Neural progenitor cell (in vitro differentiated cells): Measurements from ENCODE around the gene ATOH7. TPM values are rescaled to one million over a fixed set of nuclear protein-coding genes. Genes with fewer than 3 reads are reported as not detected.

Experiments
- DNase-seq: peaks from one replicate; pipeline ENCODE4 v3.0.0-alpha.2; 2016; ENCODE audit warnings: low spot score
- H2AFZ ChIP-seq: fragments of 200-600 bp; sonication (generic); replicated peaks from 2 replicates; pipeline ENCODE4 v1.6.1; 2016; ENCODE audit warnings: antibody characterized with exemption
- H3F3A ChIP-seq: fragments of 200-600 bp; sonication (generic); 2 replicates; pipeline ENCODE4 v1.6.1; 2016; ENCODE audit warnings: antibody characterized with exemption, low read depth
- H3K27ac ChIP-seq: fragments of 200-600 bp; sonication (generic); 2 replicates; pipeline ENCODE4 v1.5.1; 2016; ENCODE audit warnings: mild to moderate bottlenecking
- H3K27me3 ChIP-seq: fragments of 200-600 bp; sonication (generic); 2 replicates; pipeline ENCODE4 v1.6.1; 2016; ENCODE audit warnings: mild to moderate bottlenecking, moderate library complexity
- H3K36me3 ChIP-seq: fragments of 200-600 bp; sonication (generic); 2 replicates; pipeline ENCODE4 v1.5.1; 2016
- H3K4me1 ChIP-seq: fragments of 200-600 bp; sonication (generic); 2 replicates; pipeline ENCODE4 v1.6.1; 2016; ENCODE audit warnings: mixed run types
- H3K4me2 ChIP-seq: fragments of 200-600 bp; sonication (generic); 2 replicates; pipeline ENCODE4 v1.6.1; 2016
- H3K4me3 ChIP-seq: fragments of 200-600 bp; sonication (generic); 2 replicates; pipeline ENCODE4 v1.5.1; 2016
- H3K79me2 ChIP-seq: fragments of 200-600 bp; sonication (generic); 2 replicates; pipeline ENCODE4 v1.6.1; 2016; ENCODE audit warnings: low read depth
- H3K9ac ChIP-seq: fragments of 200-600 bp; sonication (generic); 2 replicates; pipeline ENCODE4 v1.6.1; 2016
- H3K9me3 ChIP-seq: fragments of 200-600 bp; sonication (generic); 2 replicates; pipeline ENCODE4 v1.5.1; 2016; ENCODE audit warnings: low read depth
- H4K20me1 ChIP-seq: fragments of 200-600 bp; sonication (generic); 2 replicates; pipeline ENCODE4 v1.6.1; 2016; ENCODE audit warnings: low read depth
- H3K27ac Mint-ChIP-seq: 3 replicates; pipeline ENCODE4 v1.8.0; 2021; ENCODE audit warnings: mixed read lengths
- H3K27me3 Mint-ChIP-seq: 2 replicates; pipeline ENCODE4 v1.8.0; 2022; ENCODE audit warnings: low read depth, mild to moderate bottlenecking, inconsistent platforms, moderate library complexity, mixed read lengths; ENCODE audit not compliant: insufficient read depth
- H3K36me3 Mint-ChIP-seq: 3 replicates; pipeline ENCODE4 v1.8.0; 2021; ENCODE audit warnings: mixed read lengths
- H3K4me1 Mint-ChIP-seq: 3 replicates; pipeline ENCODE4 v1.8.0; 2021; ENCODE audit warnings: mixed read lengths
- H3K4me3 Mint-ChIP-seq: 3 replicates; pipeline ENCODE4 v1.8.0; 2021; ENCODE audit warnings: mild to moderate bottlenecking, moderate library complexity, mixed read lengths
- H3K9me3 Mint-ChIP-seq: 3 replicates; pipeline ENCODE4 v1.8.0; 2020; ENCODE audit warnings: mixed read lengths
- CTCF ChIP-seq: fragments of 200-600 bp; sonication (generic); IDR thresholded peaks from 2 replicates; pipeline ENCODE4 v1.5.1; 2017; ENCODE audit warnings: antibody characterized with exemption, mild to moderate bottlenecking
- EZH2 ChIP-seq: fragments of 200-600 bp; sonication (generic); IDR thresholded peaks from 2 replicates; pipeline ENCODE4 v1.6.1; 2017; ENCODE audit warnings: antibody characterized with exemption, mild to moderate bottlenecking, moderate library complexity
- EZH2phosphoT487 ChIP-seq: fragments of 200-600 bp; sonication (generic); IDR thresholded peaks from 2 replicates; pipeline ENCODE4 v1.6.1; 2017; ENCODE audit warnings: antibody characterized with exemption
- total RNA-seq: library from RNA; depleted of rRNA; stranded (reverse); fragments of >200 nt; gene quantifications from 2 replicates; pipeline ENCODE4 v1.2.3, GENCODE V29; 2015; ENCODE audit warnings: low replicate concordance

ATOH7 gene
- total RNA-seq, 1 donor from 2014 or later, result not detected

- no peaks in the 10 kb centered on the region for H3K9me3 ChIP-seq
- no peaks in the 10 kb centered on the region for H4K20me1 ChIP-seq
- no peaks in the 10 kb centered on the region for H3K36me3 ChIP-seq
- no peak for DNase-seq
- H3K4me2 ChIP-seq, result no peak overlapping the region
- H3K9ac ChIP-seq, result no peak overlapping the region
- peaks cover 20% of the 10 kb centered on the region for H3K4me1 Mint-ChIP-seq
- no peak overlapping the region for H2AFZ ChIP-seq
- H3F3A ChIP-seq, result peaks cover 18% of the 10 kb centered on the region
- no peaks in the 10 kb centered on the region for H3K79me2 ChIP-seq
- TF ChIP-seq CTCF (no peak), EZH2phosphoT487 (no peak), EZH2 (no peak)
- H3K4me1 ChIP-seq, result peaks cover 15% of the 10 kb centered on the region
- H3K4me3 Mint-ChIP-seq, result no peak overlapping the region
- H3K27ac ChIP-seq, result no peak overlapping the region
- no peak overlapping the region for H3K4me3 ChIP-seq
- peaks cover 39% of the 10 kb centered on the region for H3K27me3 ChIP-seq
- no peak overlapping the region for H3K27ac Mint-ChIP-seq
- H3K9me3 Mint-ChIP-seq, result no peaks in the 10 kb centered on the region
- H3K36me3 Mint-ChIP-seq, result no peaks in the 10 kb centered on the region
- H3K27me3 Mint-ChIP-seq, result peaks cover 7% of the 10 kb centered on the region
Measured at GRCh38 chr10:68235111-68235510, 3.2 kb upstream of the ATOH7 start.

- no peaks in the 10 kb centered on the region for H3K36me3 Mint-ChIP-seq
- peaks cover 17% of the 10 kb centered on the region for H3K4me1 Mint-ChIP-seq
- Histone ChIP-seq H3K4me2 (no peak overlapping the region), H3K9ac (no peak overlapping the region), H3F3A (peaks cover 18% of the 10 kb centered on the region), H4K20me1 (no peaks in the 10 kb centered on the region), H3K9me3 (no peaks in the 10 kb centered on the region), H3K79me2 (no peaks in the 10 kb centered on the region), H3K27me3 (peaks cover 47% of the 10 kb centered on the region), H3K27ac (no peak overlapping the region), H3K4me3 (no peak overlapping the region), H3K36me3 (no peaks in the 10 kb centered on the region), H3K4me1 (peaks cover 9% of the 10 kb centered on the region), H2AFZ (no peak overlapping the region)
- peaks cover 7% of the 10 kb centered on the region for H3K27me3 Mint-ChIP-seq
- no peak overlapping the region for H3K27ac Mint-ChIP-seq
- no peak overlapping the region for H3K4me3 Mint-ChIP-seq
- no peak for DNase-seq
- no peaks in the 10 kb centered on the region for H3K9me3 Mint-ChIP-seq
- TF ChIP-seq EZH2phosphoT487 (no peak), EZH2 (no peak), CTCF (no peak)
Measured at GRCh38 chr10:68233046-68233445, 1.1 kb upstream of the ATOH7 start.

GRCh38 chr10:68231106-68231816 lies 652 bp downstream of the ATOH7 start:
- no peaks in the 10 kb centered on the region for H3K36me3 ChIP-seq
- H3K27me3 Mint-ChIP-seq, result peaks cover 7% of the 10 kb centered on the region
- H3K36me3 Mint-ChIP-seq, result no peaks in the 10 kb centered on the region
- H3K4me3 ChIP-seq, result peak overlapping the region; percentile 57
- no peak overlapping the region for H3K27ac ChIP-seq
- no peaks in the 10 kb centered on the region for H3K9me3 ChIP-seq
- H3F3A ChIP-seq, result peaks cover 18% of the 10 kb centered on the region
- H3K9ac ChIP-seq, result no peak overlapping the region
- peaks cover 17% of the 10 kb centered on the region for H3K4me1 Mint-ChIP-seq
- no peaks in the 10 kb centered on the region for H3K79me2 ChIP-seq
- H3K4me3 Mint-ChIP-seq, result peak overlapping the region; percentile 83
- H3K4me2 ChIP-seq, result peak overlapping the region; percentile 83
- peaks cover 47% of the 10 kb centered on the region for H3K27me3 ChIP-seq
- peak; percentile 92 for DNase-seq
- H3K9me3 Mint-ChIP-seq, result no peaks in the 10 kb centered on the region
- no peak overlapping the region for H3K27ac Mint-ChIP-seq
- peak; percentile 38 for TF ChIP-seq CTCF
- no peak for TF ChIP-seq EZH2
- no peaks in the 10 kb centered on the region for H4K20me1 ChIP-seq
- H3K4me1 ChIP-seq, result peaks cover 9% of the 10 kb centered on the region
- H2AFZ ChIP-seq, result peak overlapping the region; percentile 100
